Stimulated activated effector memory CD8-positive, alpha-beta T cell treated with anti-CD3 and anti-CD28 coated beads, Interleukin-12 subunit alpha, Interleukin-12 subunit beta, amount 100 ng/mL, for 72 hours (primary cell): ENCODE measurements around the gene CHRNB4.
"Not testable (repeated sequence)": the region's sequence is repeated elsewhere in the genome, so short reads cannot be mapped to it uniquely, and the experiment has no call there.

Source experiments
- ATAC-seq: fragments of 150-1000 bp; cut with Tn5 transposase; 2 replicates; pipeline ENCODE4 v1.10.0; 2021
- DNase-seq, 2 donors: peaks; one replicate each; pipeline ENCODE4 v3.0.0; 2021 to 2022; ENCODE audit warnings: low spot score in 2 of 2
- H3K27ac Mint-ChIP-seq: one replicate; pipeline ENCODE4 v1.8.0; 2022; ENCODE audit warnings: mild to moderate bottlenecking, mixed read lengths
- H3K36me3 Mint-ChIP-seq: one replicate; pipeline ENCODE4 v1.8.0; 2022; ENCODE audit warnings: mild to moderate bottlenecking, mixed read lengths
- H3K4me1 Mint-ChIP-seq: one replicate; pipeline ENCODE4 v1.8.0; 2022; ENCODE audit warnings: mixed read lengths
- H3K4me3 Mint-ChIP-seq: one replicate; pipeline ENCODE4 v1.8.0; 2022; ENCODE audit warnings: mild to moderate bottlenecking, mixed read lengths
- H3K9me3 Mint-ChIP-seq: one replicate; pipeline ENCODE4 v1.8.0; 2022; ENCODE audit warnings: mixed read lengths

CHRNB4 gene

GRCh38 chr15:78617516-78617915, 23.5 kb downstream of the CHRNB4 start:
- no peaks in the 10 kb centered on the region for H3K9me3 Mint-ChIP-seq
- peaks cover 5% of the 10 kb centered on the region for H3K4me1 Mint-ChIP-seq
- no peak overlapping the region for H3K27ac Mint-ChIP-seq
- H3K4me3 Mint-ChIP-seq: no peak overlapping the region
- ATAC-seq (no peak), DNase-seq (no peak)
- H3K36me3 Mint-ChIP-seq: no peaks in the 10 kb centered on the region

- DNase-seq: no peak
- no peak overlapping the region for H3K27ac Mint-ChIP-seq
- H3K36me3 Mint-ChIP-seq: no peaks in the 10 kb centered on the region
- H3K9me3 Mint-ChIP-seq: no peaks in the 10 kb centered on the region
- no peak for ATAC-seq
- peaks cover 5% of the 10 kb centered on the region for H3K4me1 Mint-ChIP-seq
- H3K4me3 Mint-ChIP-seq: no peak overlapping the region
These were observed 23.9 kb downstream of the CHRNB4 start for GRCh38 chr15:78617076-78617475.

- DNase-seq: no peak
- H3K27ac Mint-ChIP-seq: peak overlapping the region; percentile 26
- H3K4me3 Mint-ChIP-seq: no peak overlapping the region
- ATAC-seq: no peak
- no peaks in the 10 kb centered on the region for H3K36me3 Mint-ChIP-seq
- H3K4me1 Mint-ChIP-seq: peaks cover 5% of the 10 kb centered on the region
- H3K9me3 Mint-ChIP-seq: no peaks in the 10 kb centered on the region
These were observed 24.5 kb downstream of the CHRNB4 start for GRCh38 chr15:78616506-78616905.

- Mint-ChIP-seq H3K36me3 (no peaks in the 10 kb centered on the region), H3K9me3 (no peaks in the 10 kb centered on the region), H3K4me1 (peaks cover 5% of the 10 kb centered on the region), H3K4me3 (no peak overlapping the region), H3K27ac (no peak overlapping the region)
- ATAC-seq (no peak), DNase-seq (no peak)
These were observed 25.8 kb downstream of the CHRNB4 start for GRCh38 chr15:78615151-78615589.

GRCh38 chr15:78614021-78614420, 27.0 kb downstream of the CHRNB4 start:
- H3K36me3 Mint-ChIP-seq: no peaks in the 10 kb centered on the region
- no peak overlapping the region for H3K27ac Mint-ChIP-seq
- no peaks in the 10 kb centered on the region for H3K4me1 Mint-ChIP-seq
- H3K4me3 Mint-ChIP-seq: no peak overlapping the region
- H3K9me3 Mint-ChIP-seq: no peaks in the 10 kb centered on the region
- DNase-seq (no peak), ATAC-seq (no peak)

- H3K9me3 Mint-ChIP-seq, ATAC-seq, H3K4me3 Mint-ChIP-seq, H3K36me3 Mint-ChIP-seq, DNase-seq, H3K4me1 Mint-ChIP-seq, H3K27ac Mint-ChIP-seq: not testable (repeated sequence)
These were observed 31.5 kb downstream of the CHRNB4 start for GRCh38 chr15:78609551-78609950.

GRCh38 chr15:78605680-78606079, 35.3 kb downstream of the CHRNB4 start:
- Mint-ChIP-seq H3K4me3 (no peak overlapping the region), H3K4me1 (no peaks in the 10 kb centered on the region), H3K9me3 (no peaks in the 10 kb centered on the region), H3K27ac (no peak overlapping the region), H3K36me3 (no peaks in the 10 kb centered on the region)
- ATAC-seq (no peak), DNase-seq (no peak)

GRCh38 chr15:78605201-78605600, 35.8 kb downstream of the CHRNB4 start:
- DNase-seq: no peak
- no peaks in the 10 kb centered on the region for H3K36me3 Mint-ChIP-seq
- H3K4me3 Mint-ChIP-seq: no peak overlapping the region
- H3K9me3 Mint-ChIP-seq: no peaks in the 10 kb centered on the region
- ATAC-seq: no peak
- no peak overlapping the region for H3K27ac Mint-ChIP-seq
- no peaks in the 10 kb centered on the region for H3K4me1 Mint-ChIP-seq

GRCh38 chr15:78604420-78604819, 36.6 kb downstream of the CHRNB4 start:
- Mint-ChIP-seq H3K9me3 (no peaks in the 10 kb centered on the region), H3K36me3 (no peaks in the 10 kb centered on the region), H3K4me3 (no peak overlapping the region), H3K4me1 (no peaks in the 10 kb centered on the region), H3K27ac (no peak overlapping the region)
- DNase-seq (no peak), ATAC-seq (no peak)

- ATAC-seq (no peak), DNase-seq (no peak)
- Mint-ChIP-seq H3K4me3 (no peak overlapping the region), H3K4me1 (no peaks in the 10 kb centered on the region), H3K27ac (no peak overlapping the region), H3K9me3 (no peaks in the 10 kb centered on the region), H3K36me3 (no peaks in the 10 kb centered on the region)
These were observed 37.5 kb downstream of the CHRNB4 start for GRCh38 chr15:78603467-78603866.

GRCh38 chr15:78599189-78599588, 41.8 kb downstream of the CHRNB4 start:
- no peak overlapping the region for H3K27ac Mint-ChIP-seq
- no peaks in the 10 kb centered on the region for H3K36me3 Mint-ChIP-seq
- DNase-seq: no peak
- no peaks in the 10 kb centered on the region for H3K9me3 Mint-ChIP-seq
- no peak overlapping the region for H3K4me3 Mint-ChIP-seq
- H3K4me1 Mint-ChIP-seq: no peaks in the 10 kb centered on the region
- ATAC-seq: no peak

- Mint-ChIP-seq H3K36me3 (no peaks in the 10 kb centered on the region), H3K4me3 (no peak overlapping the region), H3K4me1 (no peaks in the 10 kb centered on the region), H3K27ac (no peak overlapping the region), H3K9me3 (no peaks in the 10 kb centered on the region)
- no peak for ATAC-seq
- no peak for DNase-seq
These were observed 42.7 kb downstream of the CHRNB4 start for GRCh38 chr15:78598348-78598747.

GRCh38 chr15:78597583-78597982, 43.4 kb downstream of the CHRNB4 start:
- no peak overlapping the region for H3K27ac Mint-ChIP-seq
- H3K36me3 Mint-ChIP-seq: no peaks in the 10 kb centered on the region
- no peaks in the 10 kb centered on the region for H3K4me1 Mint-ChIP-seq
- no peak for ATAC-seq
- DNase-seq: no peak
- no peak overlapping the region for H3K4me3 Mint-ChIP-seq
- H3K9me3 Mint-ChIP-seq: no peaks in the 10 kb centered on the region

- Mint-ChIP-seq H3K36me3 (no peaks in the 10 kb centered on the region), H3K9me3 (no peaks in the 10 kb centered on the region)
- ATAC-seq: no peak
These were observed 66.1 kb downstream of the CHRNB4 start for GRCh38 chr15:78574944-78575343.

More at GRCh38 chr15:78574944-78575343, 66.1 kb downstream of the CHRNB4 start:
- Mint-ChIP-seq H3K4me1 (no peaks in the 10 kb centered on the region), H3K4me3 (no peak overlapping the region), H3K27ac (no peak overlapping the region)
- no peak for DNase-seq
